Endodermal cell (in vitro differentiated cells): ENCODE measurements around the gene KMT2E. TPM values are rescaled to one million over a fixed set of nuclear protein-coding genes. Genes with fewer than 3 reads are reported as not detected.
A peak's percentile ranks its signal among the peaks of the same experiment; 100 is the strongest.

Experiments used
- DNase-seq: peaks from one replicate; pipeline ENCODE4 v3.0.0-alpha.2; 2017
- H3K27ac ChIP-seq: 2 replicates; pipeline ENCODE4 v1.5.1; 2013; ENCODE audit warnings: mild to moderate bottlenecking, low read depth, low read length, moderate library complexity
- H3K27me3 ChIP-seq: 2 replicates; pipeline ENCODE4 v1.6.1; 2013; ENCODE audit warnings: mild to moderate bottlenecking, low read length, moderate library complexity; ENCODE audit not compliant: insufficient read depth, control insufficient read depth, poor library complexity, severe bottlenecking
- H3K36me3 ChIP-seq: 2 replicates; pipeline ENCODE4 v1.7.0; 2013; ENCODE audit warnings: mild to moderate bottlenecking, low read length, moderate library complexity; ENCODE audit not compliant: control insufficient read depth, insufficient read depth
- H3K4me1 ChIP-seq: one replicate; pipeline ENCODE4 v1.7.0; 2013; ENCODE audit warnings: low read length; ENCODE audit not compliant: control insufficient read depth, insufficient read depth
- H3K4me3 ChIP-seq: 2 replicates; pipeline ENCODE4 v1.5.1; 2013; ENCODE audit warnings: mild to moderate bottlenecking, low read length, moderate library complexity
- H3K9ac ChIP-seq: 2 replicates; pipeline ENCODE4 v1.6.1; 2013; ENCODE audit warnings: mild to moderate bottlenecking, low read length, moderate library complexity; ENCODE audit not compliant: poor library complexity, severe bottlenecking; ENCODE audit errors: extremely low read depth
- H3K9me3 ChIP-seq: 2 replicates; pipeline ENCODE4 v1.6.1; 2013; ENCODE audit warnings: mild to moderate bottlenecking, low read length, moderate library complexity; ENCODE audit not compliant: control insufficient read depth
- H3K27ac Mint-ChIP-seq: 2 replicates; pipeline ENCODE4 v1.8.0; 2020; ENCODE audit warnings: mixed read lengths
- H3K27me3 Mint-ChIP-seq: 2 replicates; pipeline ENCODE4 v1.8.0; 2021; ENCODE audit warnings: mild to moderate bottlenecking, mixed read lengths; ENCODE audit not compliant: insufficient read depth
- H3K36me3 Mint-ChIP-seq: 2 replicates; pipeline ENCODE4 v1.8.0; 2020; ENCODE audit warnings: low read depth, mixed read lengths
- H3K4me1 Mint-ChIP-seq: 2 replicates; pipeline ENCODE4 v1.8.0; 2020; ENCODE audit warnings: mixed read lengths
- H3K4me3 Mint-ChIP-seq: 2 replicates; pipeline ENCODE4 v1.8.0; 2020; ENCODE audit warnings: mild to moderate bottlenecking, moderate library complexity, mixed read lengths
- H3K9me3 Mint-ChIP-seq: 2 replicates; pipeline ENCODE4 v1.8.0; 2020; ENCODE audit warnings: mild to moderate bottlenecking, mixed read lengths
- WGBS, 2 experiments: methylation state at CpG; one replicate each; pipeline versions ENCODE4 v1.1.5 to v1.1.7; 2013; ENCODE audit warnings: missing lambda C conversion rate in 2 of 2, mixed read lengths in 1 of 2; ENCODE audit not compliant: insufficient coverage in 1 of 2, insufficient read length in 1 of 2; 5-methylcytosine and 5-hydroxymethylcytosine counted together
- total RNA-seq, 2 donors: library from RNA; stranded (reverse); fragmentation: NEBNext Ultra II Directional in 1 of 2; extraction: Animal tissue kit (Norgen Biotek cat#: 25700) in 1 of 2; gene quantifications; 2 replicates in 1 of 2; 3 replicates in 1 of 2; pipeline ENCODE4 v1.2.1, GENCODE V29; 2021
- TF ChIP-seq, protein P1 (sequence below): fragments of 200-600 bp; sonication (generic); conservative IDR thresholded peaks from 2 replicates; pipeline ENCODE4 v1.5.0; 2021; ENCODE audit warnings: antibody characterized with exemption, mild to moderate bottlenecking

Gene KMT2E
- total RNA-seq, 2 donors from 2014 or later = 65.7 to 70.4 TPM

DNA sequence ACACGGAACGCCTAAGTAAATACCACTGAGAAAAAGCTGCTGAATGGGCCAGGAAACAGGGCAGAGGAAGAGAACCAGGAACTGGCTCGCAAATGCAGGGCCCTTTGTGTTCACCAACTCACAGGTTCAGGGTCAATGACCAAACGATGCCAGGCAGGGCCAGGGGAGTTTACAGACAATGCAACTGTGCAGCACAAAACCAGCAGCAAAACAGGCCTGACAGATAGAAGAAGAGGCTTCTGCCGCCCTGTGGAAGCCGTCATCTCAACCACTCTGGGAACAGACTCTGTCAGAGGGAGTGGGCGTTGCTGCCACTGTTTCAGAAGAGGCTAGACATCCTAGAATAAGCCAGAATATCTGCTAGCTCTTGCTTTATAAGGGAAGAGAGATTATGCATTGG, 117.9 kb downstream of the KMT2E start:
- H3K27me3 Mint-ChIP-seq = no peaks in the 10 kb centered on the region
- Histone ChIP-seq H3K36me3 (peaks cover 13% of the 10 kb centered on the region), H3K4me1 (no peaks in the 10 kb centered on the region), H3K9me3 (no peaks in the 10 kb centered on the region), H3K4me3 (no peak overlapping the region), H3K27ac (no peak overlapping the region), H3K9ac (no peak overlapping the region), H3K27me3 (no peaks in the 10 kb centered on the region)
- H3K9me3 Mint-ChIP-seq = no peaks in the 10 kb centered on the region
- TF ChIP-seq, protein P1, sequence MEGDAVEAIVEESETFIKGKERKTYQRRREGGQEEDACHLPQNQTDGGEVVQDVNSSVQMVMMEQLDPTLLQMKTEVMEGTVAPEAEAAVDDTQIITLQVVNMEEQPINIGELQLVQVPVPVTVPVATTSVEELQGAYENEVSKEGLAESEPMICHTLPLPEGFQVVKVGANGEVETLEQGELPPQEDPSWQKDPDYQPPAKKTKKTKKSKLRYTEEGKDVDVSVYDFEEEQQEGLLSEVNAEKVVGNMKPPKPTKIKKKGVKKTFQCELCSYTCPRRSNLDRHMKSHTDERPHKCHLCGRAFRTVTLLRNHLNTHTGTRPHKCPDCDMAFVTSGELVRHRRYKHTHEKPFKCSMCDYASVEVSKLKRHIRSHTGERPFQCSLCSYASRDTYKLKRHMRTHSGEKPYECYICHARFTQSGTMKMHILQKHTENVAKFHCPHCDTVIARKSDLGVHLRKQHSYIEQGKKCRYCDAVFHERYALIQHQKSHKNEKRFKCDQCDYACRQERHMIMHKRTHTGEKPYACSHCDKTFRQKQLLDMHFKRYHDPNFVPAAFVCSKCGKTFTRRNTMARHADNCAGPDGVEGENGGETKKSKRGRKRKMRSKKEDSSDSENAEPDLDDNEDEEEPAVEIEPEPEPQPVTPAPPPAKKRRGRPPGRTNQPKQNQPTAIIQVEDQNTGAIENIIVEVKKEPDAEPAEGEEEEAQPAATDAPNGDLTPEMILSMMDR = no peak
- H3K27ac Mint-ChIP-seq = no peak overlapping the region
- DNase-seq = peak; percentile 39
- no peak overlapping the region for H3K4me3 Mint-ChIP-seq
- H3K4me1 Mint-ChIP-seq = peaks cover 4% of the 10 kb centered on the region
- 90 to 92% methylated on average over 5 to 7 of the region's 7 CpGs for WGBS, 2 experiments
- H3K36me3 Mint-ChIP-seq = peaks cover 21% of the 10 kb centered on the region

DNA sequence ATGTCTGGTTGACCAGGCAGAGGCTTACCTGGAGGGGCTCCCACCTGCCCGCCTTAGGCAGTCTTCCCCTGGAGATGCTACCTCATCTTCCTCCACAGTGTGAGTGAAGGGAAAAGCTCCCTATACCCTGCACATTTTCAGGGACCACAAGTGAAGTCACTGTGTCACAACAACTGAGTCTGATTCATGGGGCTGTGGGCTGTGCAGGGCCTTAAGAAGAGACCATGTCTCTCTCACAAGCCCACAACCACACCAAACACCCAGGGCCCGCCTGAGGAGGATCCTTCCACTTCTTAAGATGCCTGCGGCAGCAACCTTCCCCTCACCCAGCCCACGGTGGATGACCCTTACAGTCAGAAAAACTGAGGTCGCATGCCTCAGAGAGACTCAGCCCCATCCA, 118.3 kb downstream of the KMT2E start:
- H3K4me1 ChIP-seq = no peaks in the 10 kb centered on the region
- 92 to 100% methylated on average over 1 to 5 of the region's 5 CpGs for WGBS, 2 experiments
- peaks cover 4% of the 10 kb centered on the region for H3K4me1 Mint-ChIP-seq

DNA sequence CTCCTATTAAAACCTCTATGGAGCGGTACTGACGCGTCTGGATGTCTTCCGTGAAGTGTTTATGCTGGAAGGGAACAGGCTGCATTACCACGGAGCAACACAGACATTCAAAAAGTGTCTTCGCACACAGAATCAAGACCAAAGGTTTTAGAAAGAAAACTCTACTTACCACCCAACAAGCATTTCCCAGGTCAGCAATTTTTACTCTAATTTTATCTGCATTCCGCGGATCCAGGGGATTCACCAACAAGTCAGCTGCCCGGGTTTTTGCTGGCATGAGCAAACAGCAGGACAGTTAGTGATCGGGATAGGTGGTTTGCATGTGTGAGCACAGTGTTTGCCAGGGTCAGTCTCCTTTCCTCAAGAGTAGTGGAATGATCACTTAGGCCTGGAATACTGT, 118.8 kb downstream of the KMT2E start:
- H3K27ac ChIP-seq = no peak overlapping the region
- H3K36me3 Mint-ChIP-seq = peaks cover 21% of the 10 kb centered on the region
- TF ChIP-seq, protein P1 = no peak

More for the DNA sequence above, 118.3 kb downstream of the KMT2E start:
- TF ChIP-seq, protein P1 = no peak
- H3K9ac ChIP-seq = no peak overlapping the region
- Mint-ChIP-seq H3K36me3 (peaks cover 20% of the 10 kb centered on the region), H3K27ac (peak overlapping the region; percentile 34), H3K9me3 (no peaks in the 10 kb centered on the region), H3K27me3 (no peaks in the 10 kb centered on the region), H3K4me3 (no peak overlapping the region)
- no peak overlapping the region for H3K27ac ChIP-seq
- H3K27me3 ChIP-seq = no peaks in the 10 kb centered on the region
- H3K4me3 ChIP-seq = no peak overlapping the region
- no peaks in the 10 kb centered on the region for H3K9me3 ChIP-seq
- DNase-seq = no peak
- H3K36me3 ChIP-seq = peaks cover 13% of the 10 kb centered on the region

More for the DNA sequence above, 118.8 kb downstream of the KMT2E start:
- Mint-ChIP-seq H3K9me3 (no peaks in the 10 kb centered on the region), H3K27me3 (no peaks in the 10 kb centered on the region), H3K4me3 (no peak overlapping the region), H3K27ac (peak overlapping the region; percentile 34), H3K4me1 (peaks cover 4% of the 10 kb centered on the region)
- no peaks in the 10 kb centered on the region for H3K9me3 ChIP-seq
- WGBS, 2 experiments = 94 to 95% methylated on average over 3 to 10 of the region's 10 CpGs
- H3K9ac ChIP-seq = no peak overlapping the region
- no peaks in the 10 kb centered on the region for H3K4me1 ChIP-seq
- no peak overlapping the region for H3K4me3 ChIP-seq
- DNase-seq = peak; percentile 29
- H3K36me3 ChIP-seq = peaks cover 17% of the 10 kb centered on the region
- H3K27me3 ChIP-seq = no peaks in the 10 kb centered on the region
